NCI-H1092 (cell line): Measurements from ENCODE around the gene CLBA1.
A peak's percentile ranks its signal among the peaks of the same experiment; 100 is the strongest.

Experiments
- DNase-seq: peaks from one replicate; lab custom pipeline; 2025; lab: John Stamatoyannopoulos, UW

The CLBA1 gene

DNA sequence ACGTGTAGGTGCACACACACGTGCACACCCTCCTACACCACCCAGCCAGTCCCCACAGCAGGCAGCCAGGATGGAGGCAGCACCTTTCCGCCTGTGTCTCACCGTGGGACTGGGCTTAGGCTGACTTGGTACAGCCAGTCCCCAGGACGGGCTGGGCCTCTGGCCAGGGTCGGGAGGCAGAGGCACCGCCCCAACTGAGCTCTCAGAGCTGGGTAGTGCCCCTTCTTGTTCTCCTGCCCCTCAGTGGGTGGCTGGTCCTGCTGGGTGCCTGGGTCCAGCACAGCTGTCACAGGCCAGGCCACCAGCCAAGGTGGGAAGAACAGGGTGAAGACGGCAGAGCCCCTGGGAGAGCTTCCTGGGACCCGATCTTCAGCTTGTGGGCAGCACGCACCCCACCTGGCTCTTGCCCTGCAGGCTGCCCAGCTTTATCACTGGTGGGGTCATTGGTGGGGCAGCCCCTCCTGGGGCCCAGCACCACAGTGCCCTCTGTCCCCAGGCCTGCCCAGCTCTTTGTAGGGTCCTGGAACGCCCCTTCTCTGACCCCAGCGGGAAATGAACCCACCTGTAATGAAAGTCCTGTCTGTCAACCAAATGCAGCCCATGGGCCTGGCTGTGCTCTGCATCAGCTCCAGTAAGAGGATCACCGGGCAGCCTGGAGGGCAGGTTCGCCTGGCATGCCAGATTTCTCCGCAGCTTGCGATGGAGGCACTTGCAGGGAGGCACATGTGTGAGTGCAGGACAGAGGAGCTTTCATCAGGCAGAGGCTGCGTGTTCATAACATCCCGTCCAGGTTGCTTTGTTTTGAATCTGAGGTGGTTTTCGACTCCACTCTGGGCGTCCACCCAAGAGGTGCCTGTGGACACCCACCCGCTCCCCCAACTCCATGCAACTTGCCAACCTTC is 20.6 kb downstream of the CLBA1 start:
- DNase-seq: no peak

DNA sequence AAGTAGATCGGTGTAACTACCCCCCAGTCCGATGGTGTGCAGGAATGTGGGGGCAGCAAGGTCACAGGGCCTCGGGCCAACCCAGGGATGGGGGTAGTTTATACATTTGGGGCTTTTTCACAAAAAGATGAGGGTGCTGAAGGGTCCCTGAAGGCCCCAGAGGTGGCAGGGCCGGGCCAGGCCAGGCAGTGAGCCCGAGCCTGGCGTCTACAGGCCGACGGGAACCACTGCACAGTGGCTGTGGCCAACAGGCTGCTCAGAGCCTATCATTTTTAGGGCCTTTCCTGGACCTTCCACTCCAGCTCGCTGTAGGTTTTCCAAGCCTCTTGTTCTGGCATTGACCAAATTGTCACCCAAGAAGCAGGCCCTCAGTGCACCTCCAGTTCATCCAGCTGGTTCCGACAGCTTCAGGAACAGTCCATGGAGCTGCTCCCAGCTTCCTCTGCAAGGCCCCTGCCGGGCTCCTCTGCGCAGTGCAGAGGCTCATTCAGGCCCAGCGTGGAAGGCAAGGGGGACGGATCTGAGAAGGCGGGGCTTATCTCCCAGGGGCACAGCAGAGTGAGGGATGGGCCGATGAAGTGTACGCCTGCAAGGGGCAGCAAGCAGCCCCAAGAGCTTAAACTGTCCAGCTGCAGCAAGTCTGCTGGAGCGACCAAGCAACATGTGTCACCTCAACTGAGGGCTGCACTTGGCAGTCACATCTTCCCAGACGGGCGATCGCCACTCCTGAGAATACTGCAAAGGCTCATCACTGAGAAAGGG is 21.4 kb downstream of the CLBA1 start:
- no peak for DNase-seq

DNA sequence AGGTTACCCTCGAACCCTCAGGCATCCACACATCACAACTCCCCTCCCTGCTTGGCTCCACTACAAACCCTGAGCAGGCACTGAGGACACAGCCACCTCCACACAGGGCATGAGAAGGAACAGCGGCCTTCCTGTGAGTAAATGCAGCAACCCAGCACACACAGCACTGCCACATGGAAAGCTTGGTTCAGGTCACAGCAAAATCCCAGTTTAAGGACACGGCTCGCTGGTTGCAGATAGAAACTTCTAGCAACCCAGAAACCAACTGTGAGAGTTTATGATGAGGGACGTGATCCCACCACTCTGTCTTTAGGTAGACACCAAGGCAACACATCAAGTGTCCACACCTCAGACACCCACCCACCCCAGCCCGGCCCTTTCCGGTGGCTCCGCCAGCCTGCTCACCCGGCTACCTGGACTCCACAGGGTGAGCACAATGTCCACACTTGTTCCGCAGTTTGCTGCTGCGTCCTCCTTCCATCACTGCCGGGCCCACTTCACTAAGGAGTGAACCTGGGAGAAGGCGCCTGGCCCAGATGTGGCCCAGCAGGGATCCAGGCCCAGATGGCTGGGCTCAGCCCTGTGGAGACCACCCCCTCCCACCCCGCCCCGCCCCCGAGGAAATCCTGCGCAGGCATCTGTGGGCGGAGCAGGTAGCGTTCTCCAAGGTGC is 22.1 kb downstream of the CLBA1 start:
- DNase-seq: no peak

DNA sequence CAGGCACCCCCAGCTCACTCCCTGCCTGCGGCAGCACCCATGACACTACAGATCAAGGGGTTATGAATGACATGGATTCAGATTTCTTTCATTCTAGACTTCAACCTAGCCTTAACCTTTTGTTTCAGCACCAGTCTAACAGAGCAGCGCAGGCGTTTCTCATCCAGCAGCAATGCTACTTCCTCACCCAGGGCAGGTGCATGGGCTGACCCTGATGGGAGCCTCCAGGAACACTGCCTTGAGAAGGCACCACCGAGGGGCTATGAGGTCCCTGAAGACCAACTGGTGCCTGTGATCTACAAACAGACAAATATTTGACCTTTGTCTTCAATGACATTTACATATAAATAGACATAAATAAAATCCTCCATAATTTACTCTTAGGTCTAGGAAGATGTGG is 24.5 kb downstream of the CLBA1 start:
- no peak for DNase-seq

DNA sequence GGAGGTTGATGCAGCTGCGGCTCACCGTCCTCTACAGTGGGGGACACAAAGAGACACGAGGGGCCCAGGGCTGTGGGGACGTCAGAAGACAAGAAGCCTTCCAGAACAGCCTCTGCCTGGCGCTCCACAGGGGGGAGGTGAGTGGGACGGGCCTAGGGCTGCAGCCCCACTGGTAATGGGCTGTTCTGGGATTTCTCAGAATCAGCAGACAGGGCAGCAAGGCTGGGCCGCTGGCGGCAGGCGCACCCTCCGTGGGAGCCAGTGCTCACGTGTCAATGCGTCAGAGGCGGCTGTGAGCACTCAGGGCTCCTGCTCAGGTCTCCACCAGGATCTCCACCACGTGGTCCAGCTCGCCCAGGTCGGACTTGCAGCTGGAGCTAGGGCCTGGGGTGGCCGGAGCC is 25.3 kb downstream of the CLBA1 start:
- no peak for DNase-seq

DNA sequence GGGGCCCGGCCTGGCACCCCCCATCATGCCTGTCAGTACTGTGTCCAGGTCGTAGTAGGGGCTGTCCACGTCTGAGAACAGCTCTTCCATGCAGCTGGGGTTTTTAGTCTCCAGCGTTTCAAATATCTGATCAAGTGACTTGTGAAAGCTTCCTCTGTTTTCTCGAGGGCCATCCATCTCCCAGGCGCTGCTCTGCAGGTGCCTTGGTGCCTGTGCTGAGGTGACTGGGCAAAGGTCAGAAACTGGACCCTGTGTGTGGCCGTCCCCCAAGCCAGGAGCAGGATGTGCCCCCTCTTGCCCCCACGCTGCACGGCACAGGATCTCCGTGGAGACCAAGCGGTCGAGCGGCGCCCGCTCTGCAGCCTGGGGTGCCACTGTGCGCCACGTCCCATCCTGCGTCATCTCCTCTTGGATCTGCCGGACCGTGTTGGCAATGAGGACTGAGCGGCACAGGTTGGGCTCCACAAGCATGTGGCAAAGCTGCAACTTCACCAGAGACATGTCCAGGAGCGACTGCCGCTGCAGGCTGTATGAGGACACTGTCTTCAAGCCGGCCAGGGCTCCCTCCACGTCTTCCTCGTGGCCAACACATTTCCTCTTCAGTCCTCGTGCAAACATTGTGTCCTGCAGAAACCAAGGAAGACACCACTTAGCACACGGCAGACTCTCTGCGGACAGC is 25.9 kb downstream of the CLBA1 start:
- DNase-seq: no peak

DNA sequence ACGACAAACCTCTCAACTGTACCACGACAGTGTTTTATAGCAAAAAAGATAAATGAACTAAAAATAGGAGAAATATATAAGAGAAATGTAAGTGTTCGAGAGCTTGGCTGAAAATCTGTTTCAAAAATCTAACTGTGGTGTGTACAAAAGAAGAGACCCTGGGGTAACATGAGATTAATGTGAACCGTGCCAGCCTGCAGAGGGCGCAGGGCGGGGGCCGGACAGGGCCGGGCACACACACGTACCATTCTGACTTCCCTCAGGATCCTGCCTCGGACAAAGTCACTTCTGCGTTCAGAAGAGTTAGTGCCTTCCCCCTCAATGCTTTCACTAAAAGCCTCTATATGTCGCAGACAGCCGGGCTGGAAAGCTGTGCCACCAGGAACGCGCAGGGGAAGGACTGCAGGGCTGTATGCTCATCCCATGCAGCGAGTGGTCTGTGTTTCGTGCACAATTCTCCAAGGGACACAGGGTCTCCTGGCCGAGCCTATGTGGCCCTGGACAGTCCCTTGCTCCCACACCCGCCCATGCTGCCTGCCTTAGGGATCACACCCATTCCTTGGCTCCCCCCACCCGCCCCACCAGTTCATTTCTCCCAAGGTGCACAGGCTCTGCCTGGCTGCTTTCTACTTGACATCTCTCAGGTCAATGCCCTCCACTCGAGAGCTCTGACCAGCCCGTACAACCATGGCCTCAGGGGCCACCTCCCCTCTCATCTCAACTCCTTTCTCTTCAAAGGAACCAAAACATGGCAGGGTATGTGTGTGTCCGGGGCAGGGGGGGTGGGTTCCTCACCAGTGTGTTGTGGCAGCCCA is 26.8 kb downstream of the CLBA1 start:
- no peak for DNase-seq

DNA sequence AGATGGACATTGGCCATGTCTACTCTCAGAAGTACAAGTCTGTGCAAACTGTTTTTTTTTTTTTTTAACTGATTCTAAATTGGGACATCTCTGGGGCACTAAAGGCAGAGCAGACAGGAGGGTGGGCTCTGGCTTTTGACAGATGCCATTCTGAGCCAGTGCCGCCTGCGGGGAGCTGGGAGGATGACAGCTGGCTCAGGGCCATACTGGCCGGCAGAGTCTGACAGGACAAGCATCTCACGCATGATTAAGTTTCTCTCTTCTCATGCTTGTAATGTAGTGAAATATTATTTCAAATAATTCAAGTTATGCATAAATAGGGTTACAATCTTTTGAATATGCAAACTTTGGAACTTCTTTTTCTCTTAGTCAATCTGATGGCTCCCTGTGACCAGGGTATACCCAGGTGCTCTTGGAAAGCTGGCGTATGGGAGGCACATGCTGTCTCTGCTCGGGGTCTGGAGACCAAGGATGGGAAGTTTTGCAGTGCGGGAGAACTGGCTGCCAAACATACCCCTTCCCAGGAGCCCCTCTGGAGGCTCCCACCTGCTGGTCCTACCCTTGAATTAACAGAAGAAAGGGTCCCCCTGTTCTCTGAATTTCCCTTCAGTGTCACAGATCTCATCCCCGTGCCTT is 27.7 kb downstream of the CLBA1 start:
- DNase-seq: no peak

DNA sequence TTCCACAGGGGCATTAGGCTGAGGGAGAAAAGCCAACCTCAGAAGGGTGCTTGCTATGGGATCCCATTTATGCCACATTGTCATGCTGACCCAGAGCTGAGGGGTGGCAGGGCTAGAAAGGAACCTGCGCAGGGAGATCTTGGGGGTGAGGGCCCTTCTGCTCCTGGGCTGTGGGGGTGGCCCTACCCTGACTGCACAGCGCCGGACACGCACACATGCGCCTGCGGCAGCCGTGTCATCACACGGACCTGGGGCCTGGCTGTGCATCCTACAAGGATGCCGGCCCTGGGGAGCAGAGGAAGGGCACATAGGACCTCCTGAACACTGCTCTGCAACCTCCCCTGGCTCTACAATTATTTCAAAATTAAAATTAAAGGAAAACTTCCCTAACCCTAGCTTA is 28.4 kb downstream of the CLBA1 start:
- no peak for DNase-seq

DNA sequence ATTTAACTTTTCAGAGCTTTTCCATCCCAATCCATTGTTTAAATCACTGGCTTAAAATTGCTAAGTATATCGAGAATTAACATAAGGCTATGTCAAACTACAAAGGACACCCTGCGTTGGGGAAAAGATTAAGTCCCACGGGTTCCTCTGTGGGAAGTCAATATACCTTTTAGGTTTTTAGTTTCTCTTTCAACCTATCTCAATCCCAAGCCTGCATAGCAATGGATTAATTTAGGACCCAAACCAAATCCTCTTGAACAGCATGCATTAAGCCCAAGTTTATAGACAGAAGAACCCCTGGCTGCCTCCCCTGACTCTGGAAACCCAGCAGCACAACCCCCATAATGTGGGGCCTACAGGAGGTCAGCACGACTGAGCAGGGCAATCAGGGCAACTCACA is 29.0 kb downstream of the CLBA1 start:
- no peak for DNase-seq

DNA sequence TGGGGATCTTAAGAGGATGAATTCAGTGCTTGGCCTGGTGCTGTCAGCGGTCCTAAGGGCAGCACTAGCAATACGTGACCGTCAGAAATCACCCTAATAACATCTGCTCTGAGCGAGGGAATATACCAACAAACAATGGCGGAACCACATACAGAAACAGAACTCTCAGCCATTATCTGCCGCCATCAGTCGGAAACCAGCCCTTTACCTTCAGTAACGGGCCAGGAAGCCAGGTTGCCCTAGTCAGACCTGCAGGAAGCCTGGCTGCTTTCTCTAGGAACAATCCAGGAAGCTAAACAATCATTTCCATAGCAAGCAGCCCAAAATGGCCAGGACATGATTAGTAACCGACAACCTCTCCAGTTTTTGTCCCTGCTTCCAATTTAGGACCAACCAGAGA is 29.7 kb downstream of the CLBA1 start:
- DNase-seq: no peak

DNA sequence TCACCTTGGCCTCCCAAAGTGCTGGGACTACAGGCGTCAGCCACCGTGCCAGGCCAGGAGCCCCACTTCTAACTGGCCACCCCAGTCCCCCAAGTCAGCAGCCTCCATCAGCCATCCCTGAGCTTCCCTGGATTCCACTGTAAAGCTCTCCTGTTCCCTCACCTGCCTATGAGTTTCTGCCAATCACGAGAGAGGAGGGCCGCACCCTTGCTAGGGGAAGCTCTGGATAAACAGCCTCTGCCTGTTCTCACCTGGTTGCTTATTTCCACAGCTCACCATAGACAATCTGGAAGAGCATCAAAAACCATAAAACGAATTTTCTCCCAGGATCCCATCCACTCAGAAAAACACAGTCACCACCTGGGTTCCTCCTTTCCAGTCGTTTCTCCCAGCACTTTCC is 30.3 kb downstream of the CLBA1 start:
- no peak for DNase-seq

DNA sequence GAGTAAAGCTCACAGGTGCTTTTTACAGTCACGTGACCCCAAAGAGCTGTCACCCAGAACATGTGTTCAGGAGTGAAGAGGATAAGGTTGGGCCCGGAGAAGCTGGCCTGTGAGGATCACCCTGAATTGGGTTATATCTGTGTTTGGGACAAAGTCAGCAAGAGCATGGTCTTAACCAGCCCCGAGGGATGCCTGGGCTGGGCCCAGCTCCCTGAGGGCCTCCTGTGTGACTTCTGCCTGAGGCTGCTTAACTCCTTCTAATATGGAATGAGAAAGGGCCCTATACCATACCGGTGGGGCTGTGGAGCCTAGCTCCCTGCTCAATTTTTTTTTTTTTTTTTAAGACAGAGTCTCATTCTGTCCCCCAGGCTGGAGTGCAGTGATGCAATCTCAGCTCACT is 32.8 kb downstream of the CLBA1 start:
- no peak for DNase-seq

DNA sequence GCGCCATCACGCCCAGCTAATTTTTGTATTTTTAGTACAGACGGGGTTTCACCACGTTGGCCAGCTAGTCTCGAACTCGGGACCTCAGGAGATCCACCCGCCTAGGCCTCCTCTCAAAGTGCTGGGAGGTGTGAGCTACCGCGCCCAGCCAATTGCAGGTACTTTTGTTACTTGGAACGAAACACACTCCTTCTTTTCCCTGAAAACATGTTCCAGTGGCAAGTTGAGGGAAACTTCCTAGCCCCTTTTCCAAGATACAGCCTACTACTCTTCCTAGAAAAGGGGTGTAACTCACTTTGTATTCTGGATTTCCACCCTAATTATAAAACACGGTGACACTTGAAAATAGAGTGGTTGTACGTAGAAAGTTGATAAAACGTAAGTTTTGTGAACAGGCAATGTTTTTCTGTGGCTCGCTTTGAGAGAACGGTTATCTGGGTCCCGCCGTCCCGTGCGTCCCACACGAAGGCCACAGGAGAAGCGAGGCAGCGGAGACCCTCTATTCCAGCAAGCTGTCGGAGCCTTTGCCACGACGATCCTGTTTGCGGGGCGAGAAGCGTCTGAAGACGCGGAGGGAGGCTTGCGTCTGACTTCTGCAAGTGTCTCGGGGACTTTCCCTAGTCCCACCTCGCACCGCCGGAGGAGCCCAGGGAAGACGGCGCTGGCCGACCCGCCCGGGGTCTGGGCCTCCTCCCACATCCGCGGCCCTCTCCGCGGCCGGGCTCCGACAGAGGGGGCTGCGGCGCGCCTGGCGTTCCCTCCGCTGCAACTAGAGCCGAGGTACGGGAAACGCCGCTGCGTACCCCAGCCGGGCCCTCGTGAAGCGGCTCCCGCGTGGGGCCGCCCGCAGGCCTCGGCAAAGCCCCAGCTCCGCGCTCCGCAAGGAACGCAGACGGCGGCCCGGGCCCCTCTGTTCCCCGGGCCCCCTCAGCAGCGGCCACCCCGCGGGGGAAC is 34.5 kb downstream of the CLBA1 start:
- no peak for DNase-seq

DNA sequence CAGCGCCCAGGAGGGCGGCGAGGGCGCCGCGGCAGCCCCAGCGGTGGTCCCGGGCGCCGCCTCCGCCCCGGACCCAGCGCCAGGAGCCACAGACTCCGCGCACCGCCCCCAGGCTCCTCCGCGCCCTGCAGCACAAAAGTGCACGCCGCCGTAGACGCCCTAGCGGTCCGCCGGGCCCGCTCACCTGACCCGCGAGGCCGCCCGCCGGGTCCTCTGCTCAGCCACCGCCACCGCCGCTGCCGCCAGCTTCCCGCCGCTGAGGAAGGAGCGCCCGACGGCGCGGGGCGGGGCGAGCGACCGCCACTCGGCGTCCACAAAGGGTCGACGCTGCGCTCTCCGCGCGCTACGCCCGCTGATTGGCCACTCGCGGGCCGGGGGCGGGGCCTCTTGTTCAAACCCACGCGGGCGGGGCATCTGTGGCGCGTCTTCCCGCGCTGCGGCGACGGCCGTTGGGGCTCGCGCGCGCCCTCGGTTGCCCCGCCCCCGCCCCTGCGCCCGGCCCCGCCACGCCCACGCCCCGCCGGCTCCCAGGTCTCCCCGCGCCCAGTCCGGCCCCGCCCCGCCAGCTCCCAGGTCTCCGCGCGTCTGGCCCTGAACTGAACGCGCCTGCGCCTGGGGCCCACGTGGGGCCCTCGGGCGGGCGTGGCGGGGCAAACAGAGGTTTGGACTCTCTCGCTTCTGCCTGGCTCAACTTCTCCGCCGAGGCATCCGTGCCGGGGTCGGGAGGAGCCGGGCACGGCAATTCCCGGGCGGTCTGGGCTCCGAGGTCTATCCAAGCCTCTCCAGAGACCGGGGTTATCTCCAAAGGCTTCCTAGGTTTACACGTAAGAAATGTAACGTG is 35.4 kb downstream of the CLBA1 start, which contains the start of gene CDCA4:
Gene CDCA4 (minus strand): TSS at position 269 of the 841 bp plus-strand sequence. CDS start 9,154 bp downstream, outside the sequence.
- DNase-seq: peak; percentile 96

DNA sequence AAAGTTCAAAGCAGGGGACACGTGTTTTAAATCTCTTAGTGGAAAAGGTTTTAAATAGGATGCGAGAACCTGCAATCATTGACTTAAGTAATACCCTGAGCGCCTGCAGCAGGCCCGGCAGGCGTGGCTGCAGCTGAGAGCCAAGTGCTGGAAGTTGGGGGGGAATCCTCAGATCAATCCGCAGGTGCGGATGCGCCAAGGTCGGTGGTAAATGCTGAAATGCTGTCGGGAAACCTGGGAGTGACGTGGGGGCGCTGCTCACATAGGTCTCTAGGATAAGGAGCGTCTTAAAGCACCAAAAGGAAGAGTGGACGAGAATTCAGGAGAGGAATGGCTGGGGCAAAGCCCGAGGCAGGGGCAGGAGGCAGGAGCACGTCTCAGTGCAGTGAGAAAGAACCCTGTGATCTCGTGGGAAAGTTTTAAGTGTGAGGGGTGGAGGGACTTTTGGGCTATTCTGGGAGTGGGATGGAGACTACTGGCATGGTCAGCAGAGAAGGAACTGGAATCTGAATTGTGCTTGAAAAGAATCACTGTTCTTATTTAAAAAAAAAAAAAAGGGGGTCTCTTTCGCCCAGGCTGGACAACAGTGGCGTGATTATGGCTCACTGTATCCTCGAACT is 36.2 kb downstream of the CLBA1 start:
- DNase-seq: peak; percentile 28

DNA sequence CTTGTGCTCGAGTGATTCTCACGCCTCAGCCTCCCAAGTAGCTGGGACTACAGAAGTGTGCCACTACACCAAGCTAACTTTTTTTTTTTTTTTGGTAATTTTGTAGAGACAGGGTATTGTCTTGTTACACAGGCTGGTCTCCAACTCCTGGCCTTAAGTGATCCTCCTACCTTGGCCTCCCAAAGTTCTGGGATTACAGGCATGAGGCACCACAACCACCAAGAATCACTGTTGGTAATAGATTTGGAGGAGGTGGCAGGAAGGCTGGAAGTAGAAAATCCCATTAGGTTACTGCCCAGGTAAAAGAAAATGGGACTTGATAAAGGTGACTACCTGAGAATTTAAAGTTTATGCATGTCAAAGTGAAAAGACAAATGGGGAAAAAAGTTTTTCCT is 36.7 kb downstream of the CLBA1 start:
- DNase-seq: no peak

DNA sequence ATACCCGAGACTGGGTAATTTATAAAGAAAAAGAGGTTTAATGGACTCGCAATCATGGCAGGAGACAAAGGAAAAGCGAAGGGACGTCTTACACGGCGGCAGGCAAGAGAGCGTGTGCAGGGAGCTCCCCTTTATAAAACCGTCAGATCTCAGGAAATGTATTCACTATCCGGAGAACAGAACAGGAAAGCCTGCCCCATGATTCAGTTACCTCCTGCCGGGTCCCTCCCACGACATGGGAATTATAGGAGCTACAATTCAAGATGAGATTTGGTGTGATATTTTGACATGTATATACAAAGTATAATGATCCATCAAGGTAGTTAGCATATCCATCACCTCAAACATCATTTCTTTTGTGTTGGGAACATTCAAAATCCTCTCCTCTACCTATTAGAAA is 37.6 kb downstream of the CLBA1 start:
- no peak for DNase-seq
